ENCODE data around the gene HTR3E.
"Not testable (repeated sequence)": the region's sequence is repeated elsewhere in the genome, so short reads cannot be mapped to it uniquely, and the experiment has no call there.

The HTR3E gene

DNA sequence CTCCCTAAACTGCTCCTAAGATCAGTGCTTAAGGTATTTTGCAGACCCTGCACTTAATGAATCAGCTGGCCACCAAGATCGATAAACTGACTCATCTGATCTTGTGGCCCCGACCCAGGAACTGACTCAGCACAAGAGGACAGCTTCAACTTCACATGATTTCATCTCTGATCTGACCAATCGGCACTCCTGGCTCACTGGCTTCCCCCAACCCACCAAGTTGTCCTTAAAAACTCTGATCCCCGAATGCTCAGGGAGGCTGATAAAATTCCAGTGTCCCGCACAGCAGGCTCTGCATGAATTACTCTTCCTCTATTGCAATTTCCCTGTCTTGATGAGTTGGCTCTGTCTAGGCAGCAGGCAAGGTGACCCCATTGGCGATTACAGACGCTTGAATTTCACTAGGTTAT is 13.5 kb downstream of the HTR3E start:
- DNase-seq (ENCODE audit: low read depth), result no peak

DNA sequence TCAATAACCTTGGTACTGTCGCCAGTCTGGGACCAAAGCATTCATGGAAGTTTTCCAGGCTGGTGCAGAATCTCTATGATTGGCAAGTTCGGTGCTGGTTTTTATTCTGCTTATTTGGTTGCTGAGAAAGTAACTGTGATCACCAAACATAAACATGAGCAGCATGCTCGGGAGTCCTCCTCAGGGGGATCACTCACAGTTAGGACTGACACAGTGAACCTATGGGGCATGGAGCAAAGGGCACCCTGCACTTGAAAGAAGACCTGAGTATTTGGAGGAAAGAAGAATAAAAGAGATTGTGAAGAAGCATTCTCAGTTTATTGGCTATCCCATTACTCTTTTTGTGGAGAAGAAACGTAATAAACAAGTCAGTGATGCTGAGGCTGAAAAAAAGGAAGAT is 19.2 kb downstream of the HTR3E start:
- DNase-seq (ENCODE audit: low read depth), result no peak

GRCh38 chr3:184117636-184118035 is 20.8 kb downstream of the HTR3E start:
- DNase-seq (ENCODE audit: low read depth), result no peak

DNA sequence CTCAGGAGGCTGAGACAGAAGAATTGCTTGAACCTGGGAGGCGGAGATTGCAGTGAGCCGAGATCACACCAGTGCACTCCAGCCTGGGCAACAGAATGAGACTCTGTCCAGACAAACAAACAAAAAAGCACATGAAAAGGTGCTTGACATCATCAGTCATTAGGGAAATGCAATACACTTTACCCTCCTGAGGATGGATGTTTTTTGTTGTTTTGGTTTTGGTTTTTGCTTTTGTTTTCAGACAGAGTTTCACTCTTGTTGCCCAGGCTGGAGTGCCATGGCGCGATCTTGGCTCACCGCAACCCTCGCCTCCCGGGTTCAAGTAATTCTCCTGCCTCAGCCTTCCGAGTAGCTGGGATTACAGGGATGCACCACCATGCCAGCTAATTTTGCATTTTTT is 24.2 kb downstream of the HTR3E start:
- not testable (repeated sequence) for DNase-seq (ENCODE audit: low read depth)

GRCh38 chr3:184126006-184126405 is 29.1 kb downstream of the HTR3E start:
- no peak for DNase-seq (ENCODE audit: low read depth)

GRCh38 chr3:184129012-184129411 is 32.1 kb downstream of the HTR3E start:
- DNase-seq (ENCODE audit: low read depth), result no peak

DNA sequence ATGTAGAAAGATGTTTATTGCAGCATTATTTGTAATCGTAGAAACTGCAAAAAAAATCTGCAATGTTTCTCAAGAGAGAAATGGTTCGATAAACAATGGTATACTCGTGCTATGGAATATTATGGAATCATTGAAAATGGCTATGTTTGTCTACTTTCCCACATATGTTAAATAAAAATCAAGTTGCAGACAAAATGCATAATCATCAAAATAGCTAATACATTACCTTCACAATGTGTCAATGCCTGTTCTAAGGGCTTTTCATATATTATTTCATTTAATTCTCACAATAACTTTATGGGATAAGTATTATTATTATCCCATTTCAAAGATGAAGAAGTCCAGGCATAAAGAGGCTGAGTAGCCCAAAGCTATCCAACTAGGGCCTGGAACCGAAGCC is 36.1 kb downstream of the HTR3E start:
- no peak for DNase-seq (ENCODE audit: low read depth)

GRCh38 chr3:184133840-184134745 is 37.2 kb downstream of the HTR3E start:
- no peak for DNase-seq (ENCODE audit: low read depth)

DNA sequence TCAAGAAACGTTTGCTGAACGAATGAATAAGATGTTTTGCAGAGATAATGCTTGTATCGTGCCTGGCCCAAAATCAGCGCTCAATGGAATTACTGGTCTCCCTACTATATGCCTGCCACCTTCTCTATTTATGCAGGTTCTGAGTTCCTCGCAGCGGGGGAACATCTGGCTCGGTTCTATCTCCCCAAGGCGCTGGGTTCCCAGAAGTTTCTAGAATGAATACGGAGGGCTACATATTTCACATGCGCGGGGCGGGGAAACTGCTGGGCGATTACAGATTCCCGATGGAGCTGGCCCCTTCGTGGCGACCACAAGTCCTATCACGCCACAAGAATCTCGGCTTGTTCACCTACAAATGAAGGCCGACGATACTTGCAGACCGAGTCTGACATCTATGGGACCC is 37.9 kb downstream of the HTR3E start:
- no peak for DNase-seq (ENCODE audit: low read depth)

DNA sequence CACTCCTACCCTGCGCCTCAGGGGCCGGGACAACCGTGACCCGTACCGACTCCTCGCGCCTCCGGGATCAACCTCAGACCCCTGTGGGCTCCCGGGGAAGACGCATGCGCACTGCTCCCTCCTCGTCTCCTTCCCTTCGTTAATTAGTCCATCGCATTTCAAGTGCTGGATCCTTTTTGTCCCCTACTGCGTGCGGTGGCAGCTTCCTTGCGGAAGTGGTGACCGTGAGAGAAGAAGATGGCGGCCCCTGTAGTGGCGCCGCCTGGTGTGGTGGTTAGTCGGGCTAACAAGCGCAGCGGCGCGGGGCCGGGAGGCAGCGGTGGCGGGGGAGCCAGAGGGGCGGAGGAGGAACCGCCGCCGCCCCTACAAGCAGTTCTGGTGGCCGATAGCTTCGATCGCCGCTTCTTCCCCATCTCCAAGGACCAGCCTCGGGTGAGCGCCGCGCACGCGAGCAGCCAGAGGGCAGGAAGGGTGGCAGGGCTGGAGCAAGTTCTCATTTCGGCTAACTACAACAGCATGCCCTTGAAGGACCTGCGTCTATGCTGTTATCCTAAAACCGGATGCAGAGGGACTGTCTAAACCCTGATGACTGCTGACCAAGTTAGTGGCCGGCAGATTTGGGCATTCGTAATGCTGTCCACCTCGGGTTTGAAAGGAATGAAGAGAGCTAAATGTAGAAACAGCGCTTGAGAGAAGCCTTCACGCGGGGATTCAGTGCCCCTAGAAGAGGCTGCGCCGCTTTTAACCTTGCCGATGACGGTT is 38.5 kb downstream of the HTR3E start, which contains the start of gene EIF2B5:
EIF2B5 (plus strand) TSS at position 210 of the 762 bp plus-strand sequence; CDS start at position 238, 28 bp downstream.
- peak; percentile 79 for DNase-seq (ENCODE audit: low read depth)

GRCh38 chr3:184135911-184136260 is 39.0 kb downstream of the HTR3E start:
- no peak for DNase-seq (ENCODE audit: low read depth)

DNA sequence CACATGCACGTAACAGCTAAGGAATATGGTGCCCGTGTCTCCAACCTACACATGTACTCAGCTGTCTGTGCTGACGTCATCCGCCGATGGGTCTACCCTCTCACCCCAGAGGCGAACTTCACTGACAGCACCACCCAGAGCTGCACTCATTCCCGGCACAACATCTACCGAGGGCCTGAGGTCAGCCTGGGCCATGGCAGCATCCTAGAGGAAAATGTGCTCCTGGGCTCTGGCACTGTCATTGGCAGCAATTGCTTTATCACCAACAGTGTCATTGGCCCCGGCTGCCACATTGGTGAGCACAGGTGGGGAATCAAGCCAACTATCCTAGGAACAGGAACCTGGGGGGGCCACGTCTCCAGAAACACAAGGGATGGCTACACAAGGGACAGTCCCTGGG is 43.6 kb downstream of the HTR3E start:
- no peak for DNase-seq (ENCODE audit: low read depth)

DNA sequence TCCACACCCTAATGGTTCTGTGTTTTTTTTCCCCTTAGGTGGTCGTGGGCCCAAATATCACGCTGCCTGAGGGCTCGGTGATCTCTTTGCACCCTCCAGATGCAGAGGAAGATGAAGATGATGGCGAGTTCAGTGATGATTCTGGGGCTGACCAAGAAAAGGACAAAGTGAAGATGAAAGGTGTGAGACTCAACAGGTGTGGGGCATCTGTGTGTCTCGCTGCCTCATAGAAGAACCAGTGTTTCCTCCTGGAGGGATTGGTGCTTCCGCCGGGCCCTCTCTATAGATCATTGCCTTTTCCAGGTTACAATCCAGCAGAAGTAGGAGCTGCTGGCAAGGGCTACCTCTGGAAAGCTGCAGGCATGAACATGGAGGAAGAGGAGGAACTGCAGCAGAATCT is 45.3 kb downstream of the HTR3E start:
- DNase-seq (ENCODE audit: low read depth), result no peak

- DNase-seq (ENCODE audit: low read depth), result no peak
Observed at GRCh38 chr3:184143327-184143726, 46.5 kb downstream of the HTR3E start.

- no peak for DNase-seq (ENCODE audit: low read depth)
Observed at GRCh38 chr3:184144505-184144904, 47.6 kb downstream of the HTR3E start.

- no peak for DNase-seq (ENCODE audit: low read depth)
Observed at GRCh38 chr3:184145111-184145524, 48.3 kb downstream of the HTR3E start.

DNA sequence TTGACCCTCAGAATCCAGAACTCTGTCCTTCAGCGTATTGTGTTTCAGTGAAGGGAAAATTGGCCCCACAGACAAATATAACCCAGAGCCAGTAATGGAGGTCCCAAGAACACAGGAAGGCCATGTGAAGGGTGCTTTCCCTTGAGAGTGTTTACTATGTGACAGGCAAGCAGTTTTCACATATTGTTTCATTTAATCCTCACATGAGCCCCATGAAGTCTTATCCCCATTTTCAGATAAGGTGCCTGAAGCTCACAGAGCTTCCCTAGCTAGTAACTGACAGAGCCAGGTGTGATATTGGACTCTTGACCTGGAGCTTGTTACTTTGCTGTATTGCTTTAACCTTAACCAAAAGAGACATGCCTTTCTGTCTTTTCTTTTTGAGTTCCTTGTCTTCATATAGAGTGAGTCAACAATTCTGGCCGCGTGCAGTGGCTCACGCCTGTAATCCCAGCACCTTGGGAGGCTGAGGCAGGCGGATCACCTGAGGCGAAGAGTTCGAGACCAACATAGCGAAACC is 48.9 kb downstream of the HTR3E start:
- DNase-seq (ENCODE audit: low read depth), result no peak

- no peak for DNase-seq (ENCODE audit: low read depth)
Observed at GRCh38 chr3:184148076-184148475, 51.2 kb downstream of the HTR3E start.

- no peak for DNase-seq (ENCODE audit: low read depth)
Observed at GRCh38 chr3:184149123-184149522, 52.3 kb downstream of the HTR3E start.

DNA sequence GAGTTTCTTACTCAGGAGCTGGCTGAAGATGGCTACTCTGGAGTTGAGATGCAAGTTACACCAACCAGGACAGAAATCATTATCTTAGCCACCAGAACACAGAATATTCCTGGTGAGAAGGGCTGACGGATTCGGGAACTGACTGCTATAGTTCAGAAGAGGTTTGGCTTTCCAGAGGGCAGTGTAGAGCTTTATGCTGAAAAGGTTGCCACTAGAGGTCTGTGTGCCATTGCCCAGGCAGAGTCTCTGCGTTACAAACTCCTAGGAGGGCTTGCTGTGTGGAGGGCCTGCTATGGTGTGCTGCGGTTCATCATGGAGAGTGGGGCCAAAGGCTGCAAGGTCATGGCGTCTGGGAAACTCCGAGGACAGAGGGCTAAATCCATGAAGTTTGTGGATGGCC is 52.9 kb downstream of the HTR3E start:
- DNase-seq (ENCODE audit: low read depth), result not testable (repeated sequence)

- DNase-seq (ENCODE audit: low read depth), result no peak
Observed at GRCh38 chr3:184154885-184155643, 58.2 kb downstream of the HTR3E start, which contains the start of gene DVL3. TSS of gene DVL3 (plus strand) at chr3:184155377. CDS start at chr3:184155636, 259 bp downstream.

All from stimulated activated CD4-positive, alpha-beta T cell treated with anti-CD3 and anti-CD28 coated beads, Interleukin-2, amount 100 ng/mL, for 4 hours (primary cell).